ENCODE results near the gene FAM193A. TPM values are rescaled to one million over a fixed set of nuclear protein-coding genes. Genes with fewer than 3 reads are reported as not detected.
"Not testable (repeated sequence)": the region's sequence is repeated elsewhere in the genome, so short reads cannot be mapped to it uniquely, and the experiment has no call there.

FAM193A gene
- polyA plus RNA-seq, 4 donors = 10.0 to 19.2 (median 12.8) TPM

DNA sequence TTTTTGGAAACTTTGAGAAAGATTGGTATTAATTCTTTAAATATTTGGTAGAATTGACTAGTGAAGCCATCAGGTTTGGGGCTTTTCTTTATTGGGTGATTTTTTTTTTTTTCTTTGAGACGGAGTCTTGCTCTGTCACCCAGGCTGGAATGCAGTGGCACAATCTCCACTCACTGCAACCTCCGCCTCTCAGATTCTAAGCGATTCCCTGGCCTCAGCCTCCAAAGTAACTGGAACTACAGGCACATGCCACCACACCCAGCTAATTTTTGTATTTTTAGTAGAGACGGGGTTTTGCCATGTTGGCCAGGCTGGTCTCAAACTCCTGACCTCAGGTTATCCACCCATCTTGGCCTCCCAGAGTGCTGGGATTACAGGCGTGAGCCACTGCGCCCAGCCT is 143.3 kb downstream of the FAM193A start:
- H3K36me3 ChIP-seq (ENCODE audit: control insufficient read depth in 3 of 3, insufficient read depth in 2 of 3, low read depth in 1 of 3, low read length in 3 of 3) = peaks cover 0 to 37% (median 21%) of the 10 kb centered on the region in 3 donors
- 97 to 98% (median 97%) methylated on average over 6 of the region's 6 CpGs for WGBS, 3 donors
- not testable (repeated sequence) for DNase-seq; H3K9me3 ChIP-seq (ENCODE audit: control insufficient read depth in 2 of 2, insufficient read depth in 1 of 2, low read depth in 1 of 2, low read length in 1 of 2); H3K4me1 ChIP-seq (ENCODE audit: control insufficient read depth in 3 of 3, insufficient read depth in 2 of 3, low read depth in 1 of 3, low read length in 2 of 3); H3K27me3 ChIP-seq (ENCODE audit: control insufficient read depth in 3 of 3, insufficient read depth in 3 of 3, low read length in 3 of 3); FAIRE-seq; H3K27ac ChIP-seq (ENCODE audit: low read depth in 1 of 3, low read length in 2 of 3); H3K4me3 ChIP-seq (ENCODE audit: low read depth in 1 of 3, low read length in 3 of 3)

DNA sequence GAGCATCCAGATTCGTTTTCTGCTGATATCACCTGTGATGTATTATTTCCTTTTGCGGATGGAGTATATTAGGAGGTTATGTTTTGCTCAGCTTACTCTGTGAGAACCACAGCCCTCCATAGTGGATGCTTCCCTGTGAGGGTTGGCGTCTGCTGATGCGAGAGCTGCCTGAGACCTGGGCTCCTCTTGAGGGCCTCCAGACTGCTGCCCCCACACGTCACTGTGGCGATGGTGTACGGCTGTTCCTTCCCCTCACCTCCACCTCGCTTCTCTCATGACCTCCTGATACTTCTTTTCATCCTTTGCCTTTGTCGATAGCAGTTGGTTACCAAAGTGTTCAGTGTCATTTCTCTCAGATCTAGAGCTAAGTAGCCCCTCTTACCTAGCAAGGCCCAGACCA is 148.0 kb downstream of the FAM193A start:
- peaks cover 0 to 3% (median 0%) of the 10 kb centered on the region in 3 donors for H3K4me1 ChIP-seq (ENCODE audit: control insufficient read depth in 3 of 3, insufficient read depth in 2 of 3, low read depth in 1 of 3, low read length in 2 of 3)
- no peak overlapping the region for H3K27ac ChIP-seq (ENCODE audit: low read depth in 1 of 3, low read length in 2 of 3)
- no peaks in the 10 kb centered on the region for H3K27me3 ChIP-seq (ENCODE audit: control insufficient read depth in 3 of 3, insufficient read depth in 3 of 3, low read length in 3 of 3)
- H3K36me3 ChIP-seq (ENCODE audit: control insufficient read depth in 3 of 3, insufficient read depth in 2 of 3, low read depth in 1 of 3, low read length in 3 of 3) = peaks cover 0 to 59% (median 21%) of the 10 kb centered on the region in 3 donors
- no peaks in the 10 kb centered on the region for H3K9me3 ChIP-seq (ENCODE audit: control insufficient read depth in 2 of 2, insufficient read depth in 1 of 2, low read depth in 1 of 2, low read length in 1 of 2)
- H3K4me3 ChIP-seq (ENCODE audit: low read depth in 1 of 3, low read length in 3 of 3) = no peak overlapping the region
- DNase-seq (no peak), FAIRE-seq (no peak)
- WGBS, 3 donors = 96 to 99% (median 96%) methylated on average over 9 of the region's 9 CpGs

DNA sequence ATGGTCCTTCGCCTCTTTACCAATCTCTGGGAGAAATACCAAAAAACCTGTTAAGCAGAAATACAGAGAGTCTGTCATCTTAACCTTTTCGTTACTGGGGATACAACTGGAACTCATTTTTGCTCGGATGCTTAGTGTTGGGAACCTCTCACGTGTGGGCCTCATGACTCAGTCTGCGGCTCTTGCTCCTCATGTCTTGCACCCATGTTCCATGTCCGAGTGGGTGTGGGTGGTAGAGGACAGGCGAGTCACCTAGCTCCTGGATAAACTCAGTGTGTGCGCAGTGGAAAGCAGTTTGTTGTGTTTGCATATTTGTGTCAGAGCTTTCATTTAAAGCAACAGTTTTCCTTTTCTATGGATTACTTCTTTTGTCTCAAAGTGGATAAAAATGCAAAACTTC is 149.1 kb downstream of the FAM193A start:
- H3K4me1 ChIP-seq (ENCODE audit: control insufficient read depth in 3 of 3, insufficient read depth in 2 of 3, low read depth in 1 of 3, low read length in 2 of 3) = peaks cover 0 to 3% (median 0%) of the 10 kb centered on the region in 3 donors
- H3K27me3 ChIP-seq (ENCODE audit: control insufficient read depth in 3 of 3, insufficient read depth in 3 of 3, low read length in 3 of 3) = no peaks in the 10 kb centered on the region
- DNase-seq = no peak
- H3K4me3 ChIP-seq (ENCODE audit: low read depth in 1 of 3, low read length in 3 of 3) = no peak overlapping the region
- 92 to 96% (median 96%) methylated on average over 8 of the region's 8 CpGs for WGBS, 3 donors
- FAIRE-seq = no peak
- H3K27ac ChIP-seq (ENCODE audit: low read depth in 1 of 3, low read length in 2 of 3) = no peak overlapping the region
- no peaks in the 10 kb centered on the region for H3K9me3 ChIP-seq (ENCODE audit: control insufficient read depth in 2 of 2, insufficient read depth in 1 of 2, low read depth in 1 of 2, low read length in 1 of 2)
- H3K36me3 ChIP-seq (ENCODE audit: control insufficient read depth in 3 of 3, insufficient read depth in 2 of 3, low read depth in 1 of 3, low read length in 3 of 3) = peaks cover 7 to 59% (median 21%) of the 10 kb centered on the region in 3 donors

DNA sequence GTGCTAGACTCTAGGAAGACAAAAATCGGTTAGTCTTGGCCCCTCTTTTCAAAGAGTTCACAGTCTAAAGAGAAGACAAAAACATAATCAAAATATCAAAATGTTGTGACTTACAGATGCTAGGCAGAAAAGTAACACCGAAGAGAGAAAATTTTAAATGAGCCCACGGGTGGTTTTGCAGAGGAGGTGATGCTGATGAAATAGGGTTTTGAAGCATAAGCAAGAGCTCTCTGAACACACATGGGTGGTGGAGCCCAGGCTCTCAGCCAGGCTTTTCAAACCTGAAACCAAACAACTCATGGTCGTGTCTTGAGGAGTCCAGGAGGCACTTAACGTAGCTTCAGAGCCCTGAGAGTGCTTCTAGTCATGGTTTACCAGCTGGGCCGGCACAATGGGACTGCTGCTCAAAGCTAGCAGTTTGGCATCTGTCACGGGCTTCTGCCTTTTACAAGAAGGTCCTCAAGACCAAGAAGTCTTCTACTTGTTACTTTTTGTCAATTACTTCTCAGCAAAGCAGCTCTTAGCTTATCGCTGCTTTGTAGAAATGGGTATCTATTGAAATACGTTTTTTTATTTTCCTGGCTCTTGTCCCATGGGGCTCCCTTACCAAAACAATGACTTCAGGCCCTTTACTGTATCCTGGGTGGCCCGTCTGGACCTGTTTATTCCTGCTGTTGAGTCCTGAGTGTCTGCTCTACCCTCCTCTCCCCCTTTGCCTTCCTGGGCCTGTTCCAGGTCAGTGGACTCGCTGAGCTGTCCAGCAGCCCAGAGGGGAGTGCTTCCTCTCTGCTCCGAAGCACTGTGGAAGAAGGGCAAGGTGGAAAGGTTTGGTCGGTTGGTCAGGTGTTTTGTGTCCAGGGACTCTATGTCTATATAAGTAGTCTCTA is 150.2 kb downstream of the FAM193A start:
- DNase-seq (no peak), FAIRE-seq (no peak)
- H3K4me3 ChIP-seq (ENCODE audit: low read depth in 1 of 3, low read length in 3 of 3) = no peak overlapping the region
- H3K9me3 ChIP-seq (ENCODE audit: control insufficient read depth in 2 of 2, insufficient read depth in 1 of 2, low read depth in 1 of 2, low read length in 1 of 2) = no peaks in the 10 kb centered on the region
- 78 to 90% (median 88%) methylated on average over 13 of the region's 13 CpGs for WGBS, 3 donors
- peaks cover 15 to 62% (median 24%) of the 10 kb centered on the region in 3 donors for H3K36me3 ChIP-seq (ENCODE audit: control insufficient read depth in 3 of 3, insufficient read depth in 2 of 3, low read depth in 1 of 3, low read length in 3 of 3)
- H3K4me1 ChIP-seq (ENCODE audit: control insufficient read depth in 3 of 3, insufficient read depth in 2 of 3, low read depth in 1 of 3, low read length in 2 of 3) = peaks cover 0 to 3% (median 0%) of the 10 kb centered on the region in 3 donors
- no peak overlapping the region for H3K27ac ChIP-seq (ENCODE audit: low read depth in 1 of 3, low read length in 2 of 3)
- no peaks in the 10 kb centered on the region for H3K27me3 ChIP-seq (ENCODE audit: control insufficient read depth in 3 of 3, insufficient read depth in 3 of 3, low read length in 3 of 3)

DNA sequence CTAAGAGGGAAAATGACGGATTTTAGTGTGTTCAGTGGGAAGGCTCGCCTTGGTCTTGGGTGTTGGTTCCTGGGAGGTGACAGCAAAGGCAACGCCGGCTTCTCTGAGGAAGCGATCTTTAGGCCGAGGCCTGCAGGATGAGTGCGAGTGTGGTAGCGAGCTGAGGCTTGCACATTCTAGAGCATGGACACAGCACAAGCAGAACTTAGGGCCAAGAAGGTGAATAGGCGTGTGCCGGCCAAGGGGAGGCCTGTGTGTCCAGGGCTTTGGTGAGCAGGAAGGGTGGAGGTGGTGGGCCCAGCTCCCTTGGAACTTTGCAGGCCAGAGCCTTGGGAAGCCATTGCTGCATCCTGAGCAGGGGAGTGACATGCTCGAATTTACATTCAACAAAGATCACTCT is 151.8 kb downstream of the FAM193A start:
- no peak overlapping the region for H3K27ac ChIP-seq (ENCODE audit: low read depth in 1 of 3, low read length in 2 of 3)
- 96 to 99% (median 97%) methylated on average over 11 of the region's 11 CpGs for WGBS, 3 donors
- H3K27me3 ChIP-seq (ENCODE audit: control insufficient read depth in 3 of 3, insufficient read depth in 3 of 3, low read length in 3 of 3) = no peaks in the 10 kb centered on the region
- H3K4me3 ChIP-seq (ENCODE audit: low read depth in 1 of 3, low read length in 3 of 3) = no peak overlapping the region
- no peak for FAIRE-seq
- H3K36me3 ChIP-seq (ENCODE audit: control insufficient read depth in 3 of 3, insufficient read depth in 2 of 3, low read depth in 1 of 3, low read length in 3 of 3) = peaks cover 16 to 70% (median 30%) of the 10 kb centered on the region in 3 donors
- no peaks in the 10 kb centered on the region for H3K9me3 ChIP-seq (ENCODE audit: control insufficient read depth in 2 of 2, insufficient read depth in 1 of 2, low read depth in 1 of 2, low read length in 1 of 2)
- no peak for DNase-seq
- H3K4me1 ChIP-seq (ENCODE audit: control insufficient read depth in 3 of 3, insufficient read depth in 2 of 3, low read depth in 1 of 3, low read length in 2 of 3) = peaks cover 0 to 3% (median 0%) of the 10 kb centered on the region in 3 donors

DNA sequence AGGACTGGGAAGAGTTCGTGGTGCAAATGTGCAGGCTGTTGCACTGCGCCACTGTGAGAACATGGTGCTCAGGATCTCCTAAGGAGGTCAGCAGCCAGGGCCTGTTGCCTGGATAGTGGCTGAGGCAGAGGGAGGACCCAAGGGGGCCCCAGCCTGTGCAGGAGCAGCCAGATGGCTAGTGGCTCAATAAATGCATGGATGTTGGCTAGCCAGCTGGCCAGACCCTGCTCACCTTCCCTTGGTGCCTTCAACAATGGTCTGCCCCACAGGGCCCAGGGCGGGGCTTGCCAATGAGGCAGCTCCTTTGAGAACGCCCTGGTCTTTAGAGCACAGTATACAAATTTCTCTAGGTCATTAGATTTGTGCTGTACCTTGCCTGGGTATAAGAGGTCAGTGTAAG is 152.2 kb downstream of the FAM193A start:
- Histone ChIP-seq H3K4me3 (ENCODE audit: low read depth in 1 of 3, low read length in 3 of 3) (no peak overlapping the region), H3K36me3 (ENCODE audit: control insufficient read depth in 3 of 3, insufficient read depth in 2 of 3, low read depth in 1 of 3, low read length in 3 of 3) (peaks cover 20 to 73% (median 31%) of the 10 kb centered on the region in 3 donors), H3K9me3 (ENCODE audit: control insufficient read depth in 2 of 2, insufficient read depth in 1 of 2, low read depth in 1 of 2, low read length in 1 of 2) (no peaks in the 10 kb centered on the region), H3K27ac (ENCODE audit: low read depth in 1 of 3, low read length in 2 of 3) (no peak overlapping the region), H3K27me3 (ENCODE audit: control insufficient read depth in 3 of 3, insufficient read depth in 3 of 3, low read length in 3 of 3) (no peaks in the 10 kb centered on the region), H3K4me1 (ENCODE audit: control insufficient read depth in 3 of 3, insufficient read depth in 2 of 3, low read depth in 1 of 3, low read length in 2 of 3) (peaks cover 0 to 3% (median 0%) of the 10 kb centered on the region in 3 donors)
- no peak for FAIRE-seq
- DNase-seq = no peak
- WGBS, 3 donors = 93 to 97% (median 97%) methylated on average over 4 of the region's 4 CpGs

DNA sequence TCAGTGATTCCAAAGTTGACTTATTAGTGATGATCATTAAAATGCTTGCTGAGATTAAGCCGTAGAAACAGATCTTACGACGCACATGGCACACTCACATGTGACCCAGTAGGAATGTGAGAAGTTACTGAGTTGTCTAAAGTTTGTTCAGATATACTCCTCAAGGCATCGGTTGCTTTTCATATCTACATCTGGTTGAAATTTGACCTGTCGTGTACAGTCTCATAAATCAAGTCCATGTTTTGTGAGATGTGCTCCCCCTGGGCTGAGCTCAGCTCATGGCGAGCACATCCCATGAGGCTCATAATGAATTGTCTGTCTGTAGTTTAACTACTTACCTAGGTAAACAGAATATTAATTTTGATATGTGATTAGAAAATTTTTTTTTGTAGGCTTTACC is 152.7 kb downstream of the FAM193A start:
- no peak overlapping the region for H3K4me3 ChIP-seq (ENCODE audit: low read depth in 1 of 3, low read length in 3 of 3)
- DNase-seq (peak in 1 of 2 donors; percentile 19), FAIRE-seq (no peak)
- peaks cover 0 to 3% (median 0%) of the 10 kb centered on the region in 3 donors for H3K4me1 ChIP-seq (ENCODE audit: control insufficient read depth in 3 of 3, insufficient read depth in 2 of 3, low read depth in 1 of 3, low read length in 2 of 3)
- 67 to 78% (median 74%) methylated on average over 6 of the region's 6 CpGs for WGBS, 3 donors
- H3K27me3 ChIP-seq (ENCODE audit: control insufficient read depth in 3 of 3, insufficient read depth in 3 of 3, low read length in 3 of 3) = no peaks in the 10 kb centered on the region
- peaks cover 22 to 77% (median 32%) of the 10 kb centered on the region in 3 donors for H3K36me3 ChIP-seq (ENCODE audit: control insufficient read depth in 3 of 3, insufficient read depth in 2 of 3, low read depth in 1 of 3, low read length in 3 of 3)
- no peaks in the 10 kb centered on the region for H3K9me3 ChIP-seq (ENCODE audit: control insufficient read depth in 2 of 2, insufficient read depth in 1 of 2, low read depth in 1 of 2, low read length in 1 of 2)
- no peak overlapping the region for H3K27ac ChIP-seq (ENCODE audit: low read depth in 1 of 3, low read length in 2 of 3)

DNA sequence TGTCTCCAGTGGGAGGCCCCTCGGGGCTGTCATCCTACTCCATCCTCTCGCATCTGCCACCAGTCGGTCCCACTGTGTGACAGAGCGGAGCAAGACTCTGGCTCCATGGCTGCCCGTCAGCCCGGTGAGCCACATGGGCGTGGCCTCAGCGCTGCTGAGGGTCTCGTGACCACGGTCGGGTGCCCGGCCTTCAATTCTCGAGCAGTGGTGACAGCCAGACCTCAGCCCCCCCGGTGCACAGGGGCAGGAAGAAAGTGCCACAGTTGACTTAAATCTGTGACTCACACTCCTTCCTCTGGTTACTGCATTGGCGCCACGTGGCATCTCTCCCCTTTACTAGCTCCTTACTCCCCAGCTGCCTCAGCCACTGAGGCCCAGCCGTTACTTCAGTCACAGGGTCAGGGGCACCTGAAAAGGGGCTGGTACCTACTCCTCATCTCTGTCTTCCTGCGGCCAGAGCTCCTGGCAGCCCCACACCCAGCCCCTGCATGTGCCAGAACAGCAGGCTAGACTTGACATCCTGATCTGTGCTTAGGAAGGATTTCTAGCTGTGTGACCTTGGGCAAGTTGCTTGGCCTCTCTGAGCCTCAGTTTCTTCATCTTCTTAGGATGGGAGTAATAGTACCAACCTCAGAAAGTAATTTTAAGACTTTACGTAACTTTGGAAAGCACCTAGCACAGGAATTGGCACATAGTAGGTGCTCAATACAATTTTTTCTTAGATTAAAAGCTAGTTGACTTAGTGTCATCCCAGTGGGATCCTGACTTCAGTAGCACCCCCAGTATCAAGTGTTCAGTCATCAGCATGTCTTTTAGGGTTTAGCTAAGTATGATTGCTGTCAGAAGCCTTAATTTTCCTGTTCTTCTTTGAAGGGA is 153.6 kb downstream of the FAM193A start:
- Histone ChIP-seq H3K4me1 (ENCODE audit: control insufficient read depth in 3 of 3, insufficient read depth in 2 of 3, low read depth in 1 of 3, low read length in 2 of 3) (peaks cover 0 to 3% (median 0%) of the 10 kb centered on the region in 3 donors), H3K27me3 (ENCODE audit: control insufficient read depth in 3 of 3, insufficient read depth in 3 of 3, low read length in 3 of 3) (no peaks in the 10 kb centered on the region), H3K9me3 (ENCODE audit: control insufficient read depth in 2 of 2, insufficient read depth in 1 of 2, low read depth in 1 of 2, low read length in 1 of 2) (no peaks in the 10 kb centered on the region), H3K36me3 (ENCODE audit: control insufficient read depth in 3 of 3, insufficient read depth in 2 of 3, low read depth in 1 of 3, low read length in 3 of 3) (peaks cover 23 to 79% (median 29%) of the 10 kb centered on the region in 3 donors), H3K27ac (ENCODE audit: low read depth in 1 of 3, low read length in 2 of 3) (no peak overlapping the region), H3K4me3 (ENCODE audit: low read depth in 1 of 3, low read length in 3 of 3) (no peak overlapping the region)
- FAIRE-seq (no peak), DNase-seq (no peak)
- 81 to 91% (median 83%) methylated on average over 19 of the region's 19 CpGs for WGBS, 3 donors
